Spleen (tissue), 13 donors: ENCODE results near the gene OR8B2. TPM values are rescaled to one million over a fixed set of nuclear protein-coding genes. Genes with fewer than 3 reads are reported as not detected.

Source experiments
- DNase-seq: peaks from one replicate; pipeline ENCODE4 v3.0.0-alpha.2; 2020
- H3K27ac ChIP-seq, 8 donors: fragments of 200-600 bp; sonication (generic) in 7 of 8; 1 replicate in 4 of 8; 2 replicates in 4 of 8; pipeline versions ENCODE4 v1.5.0 to v1.8.0; 2016 to 2021; ENCODE audit warnings: inconsistent platforms in 4 of 8, mild to moderate bottlenecking in 4 of 8, moderate library complexity in 1 of 8
- H3K27me3 ChIP-seq, 7 donors: fragments of 200-600 bp; sonication (generic) in 6 of 7; replicated peaks in 1 of 7; 1 replicate in 4 of 7; 2 replicates in 3 of 7; pipeline versions ENCODE4 v1.5.0 to v1.8.0; 2016 to 2021; ENCODE audit warnings: inconsistent platforms in 3 of 7, mild to moderate bottlenecking in 1 of 7
- H3K36me3 ChIP-seq, 6 donors: fragments of 200-600 bp; sonication (generic) in 5 of 6; 1 replicate in 4 of 6; 2 replicates in 2 of 6; pipeline versions ENCODE4 v1.5.0 to v1.8.0; 2016 to 2021; ENCODE audit warnings: inconsistent platforms in 2 of 6
- H3K4me1 ChIP-seq, 6 donors: fragments of 200-600 bp; sonication (generic) in 5 of 6; 1 replicate in 3 of 6; 2 replicates in 3 of 6; pipeline versions ENCODE4 v1.5.0 to v1.8.0; 2016 to 2021; ENCODE audit warnings: inconsistent platforms in 3 of 6
- H3K4me3 ChIP-seq, 8 donors: fragments of 200-600 bp; sonication (generic) in 7 of 8; 1 replicate in 4 of 8; 2 replicates in 4 of 8; pipeline versions ENCODE4 v1.5.0 to v1.8.0; 2016 to 2021; ENCODE audit warnings: inconsistent platforms in 4 of 8, mild to moderate bottlenecking in 4 of 8, moderate library complexity in 2 of 8
- H3K9me3 ChIP-seq, 8 donors: fragments of 200-600 bp; sonication (generic) in 7 of 8; 1 replicate in 4 of 8; 2 replicates in 4 of 8; pipeline versions ENCODE4 v1.5.0 to v1.8.0; 2016 to 2021; ENCODE audit warnings: inconsistent platforms in 4 of 8
- POLR2A ChIP-seq, 3 donors: fragments of 450-650 bp; IDR thresholded peaks; one replicate each; pipeline ENCODE4 v1.5.1; 2017; ENCODE audit warnings: antibody characterized with exemption in 3 of 3, mild to moderate bottlenecking in 1 of 3
- POLR2AphosphoS5 ChIP-seq, 3 donors: sonication (generic); formaldehyde crosslinking; IDR thresholded peaks; one replicate each; pipeline ENCODE4 v1.5.1; 2017; ENCODE audit warnings: antibody characterized with exemption in 3 of 3
- WGBS, 5 donors: extraction: QIAGEN DNeasy Blood & Tissue Kit in 3 of 5; methylation state at CpG; one replicate each; pipeline versions ENCODE4 v1.1.5 to v1.1.7; 2013 to 2018; 5-methylcytosine and 5-hydroxymethylcytosine counted together
- intact Hi-C: fragments of 100-400 bp; cut with DNase I; formaldehyde crosslinking; loops from one replicate; pipeline ENCODE4 v1.15.0; 2023; ENCODE audit warnings: low total_unique reads
- long read RNA-seq, 2 donors: transcript quantifications; one replicate each; lab custom pipeline, GENCODE V29; 2026
- polyA plus RNA-seq, 3 donors: library from polyadenylated mRNA; stranded (reverse); fragments of 200-250 nt; gene quantifications; one replicate each; pipeline ENCODE4 v1.2.1, GENCODE V29; 2013
- total RNA-seq, 7 donors: library from RNA; depleted of rRNA in 3 of 7; stranded (reverse); fragments of >200 nt in 3 of 7; fragmentation: NEBNext Ultra II Directional in 4 of 7; extraction: Animal tissue kit (Norgen Biotek cat#: 25700) in 4 of 7; gene quantifications; one replicate each; pipeline versions ENCODE4 v1.1.0 to v1.2.1, GENCODE V29; 2016 to 2021
- TF ChIP-seq, protein P1 (sequence below), 11 experiments: fragments of 200-600 bp in 7 of 11; fragments of 450-650 bp in 4 of 11; sonication (generic) in 4 of 11; IDR thresholded peaks in 8 of 11; conservative IDR thresholded peaks in 3 of 11; 1 replicate in 7 of 11; 2 replicates in 4 of 11; pipeline versions ENCODE4 v1.4.0 to v1.8.0; 2016 to 2021; ENCODE audit warnings: antibody characterized with exemption in 11 of 11, inconsistent platforms in 4 of 11, mild to moderate bottlenecking in 1 of 11
- donor health status: healthy with polysubstance abuse.
- donor health status: DM: no; HTN: no; CAD: no; lungs with moderate emphysema.
- donor health status: DM: no; HTN: no; CAD: no.
- donor health status: Bipolar disorder and iron deficiency.
- donor health status: healthy.
- donor health status: DM: no; HTN: no; CAD: no.
- donor health status: DM: yes; HTN: yes; CAD: no.

The OR8B2 gene, protein sequence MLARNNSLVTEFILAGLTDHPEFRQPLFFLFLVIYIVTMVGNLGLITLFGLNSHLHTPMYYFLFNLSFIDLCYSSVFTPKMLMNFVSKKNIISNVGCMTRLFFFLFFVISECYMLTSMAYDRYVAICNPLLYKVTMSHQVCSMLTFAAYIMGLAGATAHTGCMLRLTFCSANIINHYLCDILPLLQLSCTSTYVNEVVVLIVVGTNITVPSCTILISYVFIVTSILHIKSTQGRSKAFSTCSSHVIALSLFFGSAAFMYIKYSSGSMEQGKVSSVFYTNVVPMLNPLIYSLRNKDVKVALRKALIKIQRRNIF
- not detected for total RNA-seq
- polyA plus RNA-seq = not detected
- long read RNA-seq, donor 1 = 0 reads
- long read RNA-seq, donor 2 = 0 reads

- H3K4me1 ChIP-seq = no peaks in the 10 kb centered on the region
- DNase-seq = no peak
- H3K9me3 ChIP-seq = no peaks in the 10 kb centered on the region
- no peak within 1 kb of the TSS for H3K27ac ChIP-seq
- intact Hi-C loops = no loop called here
- no peak within 1 kb of the TSS for H3K4me3 ChIP-seq
- no peaks in the 10 kb centered on the region for H3K36me3 ChIP-seq
- H3K27me3 ChIP-seq = no peaks in the 10 kb centered on the region
- TF ChIP-seq, protein P1, sequence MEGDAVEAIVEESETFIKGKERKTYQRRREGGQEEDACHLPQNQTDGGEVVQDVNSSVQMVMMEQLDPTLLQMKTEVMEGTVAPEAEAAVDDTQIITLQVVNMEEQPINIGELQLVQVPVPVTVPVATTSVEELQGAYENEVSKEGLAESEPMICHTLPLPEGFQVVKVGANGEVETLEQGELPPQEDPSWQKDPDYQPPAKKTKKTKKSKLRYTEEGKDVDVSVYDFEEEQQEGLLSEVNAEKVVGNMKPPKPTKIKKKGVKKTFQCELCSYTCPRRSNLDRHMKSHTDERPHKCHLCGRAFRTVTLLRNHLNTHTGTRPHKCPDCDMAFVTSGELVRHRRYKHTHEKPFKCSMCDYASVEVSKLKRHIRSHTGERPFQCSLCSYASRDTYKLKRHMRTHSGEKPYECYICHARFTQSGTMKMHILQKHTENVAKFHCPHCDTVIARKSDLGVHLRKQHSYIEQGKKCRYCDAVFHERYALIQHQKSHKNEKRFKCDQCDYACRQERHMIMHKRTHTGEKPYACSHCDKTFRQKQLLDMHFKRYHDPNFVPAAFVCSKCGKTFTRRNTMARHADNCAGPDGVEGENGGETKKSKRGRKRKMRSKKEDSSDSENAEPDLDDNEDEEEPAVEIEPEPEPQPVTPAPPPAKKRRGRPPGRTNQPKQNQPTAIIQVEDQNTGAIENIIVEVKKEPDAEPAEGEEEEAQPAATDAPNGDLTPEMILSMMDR (IDR thresholded peaks at IDR 0.05 in 8 of 11, conservative IDR thresholded peaks at IDR 0.05 in 3 of 11) = no peak
- TF ChIP-seq POLR2AphosphoS5 (IDR thresholded peaks at IDR 0.05) = no peak
- TF ChIP-seq POLR2A (IDR thresholded peaks at IDR 0.05) = no peak
- 82 to 97% (median 88%) methylated on average over 2 of the region's 2 CpGs for WGBS, 5 donors
These were observed at the start of gene OR8B2 for GRCh38 chr11:124384399-124384798. Gene OR8B2 (minus strand): TSS chr11:124384499. CDS start chr11:124383343, 1,156 bp downstream.

DNA sequence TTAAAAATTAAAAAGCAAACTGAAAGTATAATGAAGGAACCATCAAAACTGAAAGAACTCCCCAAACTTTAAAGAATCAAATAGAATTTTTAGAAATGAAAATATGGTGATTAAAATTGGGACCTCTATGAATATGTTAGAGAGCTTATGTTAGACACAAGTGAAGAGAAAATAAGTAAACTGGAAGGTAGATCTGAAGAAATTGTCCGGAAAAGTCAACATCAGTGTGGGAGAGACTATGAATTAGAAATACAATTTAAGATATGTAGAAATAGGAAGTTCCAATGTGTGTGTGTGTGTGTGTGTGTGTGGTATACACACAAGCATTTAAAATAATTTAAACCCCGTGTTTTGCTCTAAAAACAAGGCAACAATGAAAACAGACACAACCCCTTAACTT, 45.3 kb upstream of the OR8B2 start:
- intact Hi-C loops = no loop called here
- Histone ChIP-seq H3K4me1 (no peaks in the 10 kb centered on the region), H3K36me3 (no peaks in the 10 kb centered on the region), H3K9me3 (peaks cover 0 to 22% (median 13%) of the 10 kb centered on the region in 8 donors), H3K27me3 (no peaks in the 10 kb centered on the region), H3K4me3 (no peak overlapping the region), H3K27ac (no peak overlapping the region)
- TF ChIP-seq POLR2A (IDR thresholded peaks at IDR 0.05) (no peak), POLR2AphosphoS5 (IDR thresholded peaks at IDR 0.05) (no peak)
- TF ChIP-seq, protein P1 (IDR thresholded peaks at IDR 0.05 in 8 of 11, conservative IDR thresholded peaks at IDR 0.05 in 3 of 11) = no peak
- DNase-seq = no peak
- 61 to 86% (median 75%) methylated on average over 2 of the region's 2 CpGs for WGBS, 5 donors

DNA sequence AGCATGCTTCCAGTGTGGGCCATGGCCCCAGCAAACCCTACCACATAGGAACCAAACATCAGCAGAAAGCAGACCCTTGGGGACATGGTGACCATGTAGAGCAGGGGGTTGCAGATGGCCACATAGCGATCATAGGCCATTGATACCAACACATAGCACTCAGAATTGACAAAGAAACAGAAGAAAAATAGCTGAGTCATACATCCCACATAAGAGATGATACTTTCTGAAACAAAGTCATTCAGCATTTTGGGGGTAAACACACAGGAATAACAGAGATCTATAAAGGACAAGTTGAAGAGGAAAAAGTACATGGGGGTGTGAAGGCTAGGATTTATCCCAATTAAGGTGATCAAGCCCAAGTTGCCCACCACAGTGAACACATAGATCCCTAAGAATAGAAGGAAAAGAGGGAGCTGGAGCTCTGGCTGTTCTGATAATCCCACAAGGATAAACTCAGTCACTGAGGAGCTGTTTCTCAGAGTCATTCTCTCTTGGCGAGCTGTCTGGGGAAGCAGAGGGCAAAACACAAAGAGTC, 40.2 kb upstream of the OR8B2 start, which contains the start of gene OR8B4:
TSS of gene OR8B4 (minus strand) at position 488 of the 538 bp plus-strand sequence. CDS start at position 488, 0 bp downstream.
- WGBS, 5 donors = 83 to 93% (median 86%) methylated on average over 2 of the region's 2 CpGs
- peaks cover 0 to 14% (median 0%) of the 10 kb centered on the region in 7 donors for H3K27me3 ChIP-seq
- peaks cover 0 to 9% (median 4%) of the 10 kb centered on the region in 8 donors for H3K9me3 ChIP-seq
- no peaks in the 10 kb centered on the region for H3K36me3 ChIP-seq
- no peak within 1 kb of the TSS for H3K4me3 ChIP-seq
- intact Hi-C loops = no loop called here
- no peak for DNase-seq
- TF ChIP-seq POLR2A (IDR thresholded peaks at IDR 0.05) = no peak
- TF ChIP-seq, protein P1 (IDR thresholded peaks at IDR 0.05 in 8 of 11, conservative IDR thresholded peaks at IDR 0.05 in 3 of 11) = no peak
- TF ChIP-seq POLR2AphosphoS5 (IDR thresholded peaks at IDR 0.05) = no peak
- H3K4me1 ChIP-seq = no peaks in the 10 kb centered on the region
- no peak within 1 kb of the TSS for H3K27ac ChIP-seq

- intact Hi-C loops = no loop called here
- Histone ChIP-seq H3K4me1 (no peaks in the 10 kb centered on the region), H3K27me3 (peaks cover 0 to 14% (median 0%) of the 10 kb centered on the region in 7 donors), H3K36me3 (no peaks in the 10 kb centered on the region), H3K9me3 (no peaks in the 10 kb centered on the region), H3K4me3 (no peak overlapping the region), H3K27ac (no peak overlapping the region)
- DNase-seq = no peak
- 67 to 74% (median 71%) methylated on average over 4 of the region's 4 CpGs for WGBS, 5 donors
- TF ChIP-seq, protein P1 (IDR thresholded peaks at IDR 0.05 in 8 of 11, conservative IDR thresholded peaks at IDR 0.05 in 3 of 11) = no peak
- no peak for TF ChIP-seq POLR2AphosphoS5 (IDR thresholded peaks at IDR 0.05)
These were observed 36.7 kb upstream of the OR8B2 start for GRCh38 chr11:124421043-124421442.
